HEK293 (cell line): ENCODE measurements around the gene ABTB2.

ENCODE experiments used
- CTCF ChIA-PET: fragments of 350-600 bp; formaldehyde crosslinking; extraction: SDS; loops from one replicate; lab custom pipeline; 2021; ENCODE audit warnings: antibody characterized with exemption; lab: Yijun Ruan, JAX
- POLR2A ChIA-PET: fragments of 300-600 bp; formaldehyde crosslinking; extraction: SDS; loops from one replicate; lab custom pipeline; 2020; ENCODE audit warnings: antibody characterized with exemption, inconsistent platforms; lab: Yijun Ruan, JAX
- H3K27ac ChIP-seq: fragments of 200-500 bp; sonication (Bioruptor generic); 2 replicates; pipeline ENCODE4 v1.5.1; 2014; ENCODE audit warnings: low read depth, low read length, control low read depth, inconsistent platforms; ENCODE audit errors: extremely low read depth
- H3K36me3 ChIP-seq, 2 experiments: fragments of 200-500 bp in 1 of 2; sonication (Bioruptor generic) in 1 of 2; 1 replicate in 1 of 2; 2 replicates in 1 of 2; pipeline ENCODE4 v1.5.1; 2014 to 2017; ENCODE audit warnings: inconsistent platforms in 2 of 2, low read length in 2 of 2; ENCODE audit not compliant: control insufficient read depth in 2 of 2, insufficient read depth in 1 of 2
- H3K4me1 ChIP-seq: fragments of 200-500 bp; sonication (Bioruptor generic); 2 replicates; pipeline ENCODE4 v1.5.1; 2014; ENCODE audit warnings: mild to moderate bottlenecking, low read length, inconsistent platforms; ENCODE audit not compliant: control insufficient read depth, insufficient read depth
- H3K4me3 ChIP-seq: 2 replicates; pipeline ENCODE4 v1.5.1; 2011; ENCODE audit warnings: low read depth, mild to moderate bottlenecking, control low read depth, low read length, moderate library complexity
- H3K9me3 ChIP-seq: fragments of 200-500 bp; sonication (Bioruptor generic); 2 replicates; pipeline ENCODE4 v1.5.1; 2014; ENCODE audit warnings: low read depth, low read length, inconsistent platforms; ENCODE audit not compliant: control insufficient read depth, insufficient read depth
- HOXD13 ChIP-seq: sonication (generic); formaldehyde crosslinking; IDR thresholded peaks from 2 replicates; pipeline ENCODE4 v1.8.0; 2022; ENCODE audit warnings: missing genetic modification reagents, borderline replicate concordance
- PRDM6 ChIP-seq: fragments of 450-650 bp; formaldehyde crosslinking; IDR thresholded peaks from 2 replicates; pipeline ENCODE4 v1.5.1; 2017; ENCODE audit warnings: missing biosample characterization, missing genetic modification characterization
- ZBTB1 ChIP-seq: fragments of 450-650 bp; formaldehyde crosslinking; IDR thresholded peaks from 2 replicates; pipeline ENCODE4 v1.5.1; 2016; ENCODE audit warnings: missing biosample characterization, missing genetic modification characterization
- ZIC2 ChIP-seq: fragments of 450-650 bp; formaldehyde crosslinking; IDR thresholded peaks from 2 replicates; pipeline ENCODE4 v1.5.1; 2016; ENCODE audit warnings: missing biosample characterization, missing genetic modification characterization
- ZNF146 ChIP-seq: fragments of 450-650 bp; formaldehyde crosslinking; IDR thresholded peaks from 2 replicates; pipeline ENCODE4 v1.5.1; 2016; ENCODE audit warnings: missing biosample characterization, missing genetic modification characterization
- ZNF148 ChIP-seq: fragments of 450-650 bp; formaldehyde crosslinking; IDR thresholded peaks from 2 replicates; pipeline ENCODE4 v1.5.0; 2017; ENCODE audit warnings: missing biosample characterization, missing genetic modification characterization, borderline replicate concordance
- ZNF16 ChIP-seq: fragments of 450-650 bp; formaldehyde crosslinking; IDR thresholded peaks from 2 replicates; pipeline ENCODE4 v1.5.1; 2016; ENCODE audit warnings: low read depth, missing biosample characterization, missing genetic modification characterization
- ZNF311 ChIP-seq: fragments of 450-650 bp; formaldehyde crosslinking; IDR thresholded peaks from 2 replicates; pipeline ENCODE4 v1.5.1; 2017; ENCODE audit warnings: missing biosample characterization, missing genetic modification characterization, borderline replicate concordance
- ZNF362 ChIP-seq: fragments of 450-650 bp; formaldehyde crosslinking; IDR thresholded peaks from 2 replicates; pipeline ENCODE4 v1.5.1; 2016; ENCODE audit warnings: missing biosample characterization, missing genetic modification characterization
- ZNF433 ChIP-seq: fragments of 450-650 bp; formaldehyde crosslinking; IDR thresholded peaks from 2 replicates; pipeline ENCODE4 v1.5.1; 2016; ENCODE audit warnings: missing biosample characterization, missing genetic modification characterization, low read depth
- ZNF473 ChIP-seq: fragments of 450-650 bp; formaldehyde crosslinking; IDR thresholded peaks from 2 replicates; pipeline ENCODE4 v1.5.1; 2017; ENCODE audit warnings: missing biosample characterization, missing genetic modification characterization
- ZNF518A ChIP-seq: fragments of 450-650 bp; formaldehyde crosslinking; conservative IDR thresholded peaks from 2 replicates; pipeline ENCODE4 v1.5.1; 2016; ENCODE audit warnings: low read depth, missing biosample characterization, missing genetic modification characterization
- ZNF530 ChIP-seq: fragments of 450-650 bp; formaldehyde crosslinking; IDR thresholded peaks from 2 replicates; pipeline ENCODE4 v1.5.1; 2016; ENCODE audit warnings: low read depth, missing biosample characterization, missing genetic modification characterization
- ZNF629 ChIP-seq: fragments of 450-650 bp; formaldehyde crosslinking; IDR thresholded peaks from 2 replicates; pipeline ENCODE4 v1.5.1; 2017; ENCODE audit warnings: missing biosample characterization, missing genetic modification characterization
- ZNF670 ChIP-seq: fragments of 450-650 bp; formaldehyde crosslinking; IDR thresholded peaks from 2 replicates; pipeline ENCODE4 v1.5.1; 2016; ENCODE audit warnings: missing biosample characterization, missing genetic modification characterization, low read depth
- ZSCAN4 ChIP-seq: fragments of 450-650 bp; formaldehyde crosslinking; IDR thresholded peaks from 2 replicates; pipeline ENCODE4 v1.5.1; 2017; ENCODE audit warnings: missing biosample characterization, missing genetic modification characterization

The ABTB2 gene

GRCh38 chr11:34364102-34364501 lies 6.3 kb upstream of the ABTB2 start:
- Histone ChIP-seq H3K4me1 (no peaks in the 10 kb centered on the region), H3K4me3 (no peak overlapping the region), H3K27ac (no peak overlapping the region)
- CTCF ChIA-PET: interaction anchor here (0.7 to 7.8 kb wide), 5 partner anchors 104 to 241 kb away, joined by 3 to 105 read pairs (median 23); no protein-coding TSS in a partner anchor
- no peak for TF ChIP-seq ZNF670 (tag by site-specific recombination)
- no peak for TF ChIP-seq ZBTB1 (tag by site-specific recombination)
- TF ChIP-seq ZNF433 (tag by site-specific recombination): no peak
- TF ChIP-seq ZNF362: no peak
- TF ChIP-seq ZNF629: no peak
- no peak for TF ChIP-seq ZNF148 (tag by site-specific recombination)
- TF ChIP-seq ZNF146: no peak
- no peak for TF ChIP-seq PRDM6 (tag by site-specific recombination)
- TF ChIP-seq ZSCAN4: no peak
- TF ChIP-seq ZIC2 (tag by site-specific recombination): no peak
- TF ChIP-seq, all 188 proteins: peak for 0
- Histone ChIP-seq H3K9me3 (no peaks in the 10 kb centered on the region), H3K36me3 (no peaks in the 10 kb centered on the region)
- POLR2A ChIA-PET: interaction anchor here (0.5 kb wide), 1 partner anchor 156 kb away, joined by 4 read pairs; no protein-coding TSS in a partner anchor

- no peaks in the 10 kb centered on the region for H3K36me3 ChIP-seq
- H3K4me3 ChIP-seq: no peak overlapping the region
- no peaks in the 10 kb centered on the region for H3K4me1 ChIP-seq
- H3K27ac ChIP-seq: no peak overlapping the region
- H3K9me3 ChIP-seq: no peaks in the 10 kb centered on the region
- POLR2A ChIA-PET: no interaction called here
- no peak for TF ChIP-seq HOXD13 (CRISPR knock-in tag)
- TF ChIP-seq ZNF16 (tag by site-specific recombination): no peak
- no peak for TF ChIP-seq ZNF311 (tag by site-specific recombination)
- TF ChIP-seq ZNF473 (tag by site-specific recombination): no peak
- TF ChIP-seq ZNF518A (tag by site-specific recombination): no peak
- TF ChIP-seq ZNF530 (tag by site-specific recombination): no peak
- TF ChIP-seq, all 188 proteins: peak for 0
- CTCF ChIA-PET: interaction anchor here (0.6 to 7.8 kb wide), 8 partner anchors 24 to 1028 kb away, joined by 3 to 105 read pairs (median 4); no protein-coding TSS in a partner anchor
Measured at GRCh38 chr11:34363363-34364084, 5.7 kb upstream of the ABTB2 start.
